Measurements from ENCODE around the gene NIPAL1.
"Not testable (repeated sequence)": the region's sequence is repeated elsewhere in the genome, so short reads cannot be mapped to it uniquely, and the experiment has no call there.

The NIPAL1 gene

DNA sequence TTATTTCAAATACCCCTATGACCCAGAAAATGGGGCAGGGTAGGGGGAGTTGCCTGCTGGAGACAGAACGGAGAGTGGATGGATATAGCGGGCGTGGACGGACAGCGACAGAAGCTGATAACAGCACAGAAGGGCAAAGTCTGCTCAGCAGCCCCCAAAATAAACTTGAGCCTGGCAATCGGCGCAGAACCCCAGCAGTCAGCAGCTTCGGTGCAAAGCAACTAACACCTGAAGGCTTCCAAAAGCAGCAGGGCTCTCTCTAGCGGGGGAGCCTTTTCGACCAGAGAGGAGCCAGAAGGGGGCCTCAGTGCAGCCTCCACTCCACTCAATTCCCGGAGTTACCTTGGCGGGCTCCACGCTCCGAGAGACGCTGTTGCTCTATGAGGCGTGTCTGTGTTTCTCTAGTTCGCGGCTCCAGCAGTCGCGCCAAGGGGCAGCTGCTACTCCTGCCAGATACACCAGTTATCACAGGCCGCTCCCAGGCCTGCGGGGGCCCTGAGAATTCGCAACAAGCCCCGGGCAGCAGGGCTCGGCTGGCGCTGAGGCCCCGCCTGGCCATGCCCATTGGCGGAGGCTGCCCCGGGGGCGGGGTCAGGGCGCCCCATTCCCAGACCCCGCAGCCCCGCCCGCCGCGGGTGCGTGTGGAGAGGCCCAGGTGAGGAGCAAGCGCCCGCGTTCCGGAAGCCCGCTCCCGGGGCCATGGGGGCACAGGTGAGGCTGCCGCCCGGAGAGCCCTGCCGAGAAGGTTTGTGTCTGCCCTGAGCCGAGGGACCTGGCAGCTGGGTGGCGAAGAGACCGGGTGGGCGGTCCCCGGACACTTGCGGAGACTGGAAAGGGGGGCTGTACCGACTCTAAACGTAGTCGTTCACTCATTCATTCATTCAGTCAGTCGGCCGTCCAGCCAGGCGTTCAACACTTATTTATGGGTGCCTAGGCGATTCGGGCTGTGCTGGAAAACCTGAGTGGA, at the start of gene NIPAL1, which contains the start of gene CNGA1:
Gene NIPAL1, plus strand, starts transcription at position 632 of the 967 bp plus-strand sequence. Its CDS starts 68 bp downstream, at position 700.
Gene CNGA1, minus strand, starts transcription at position 541 of the 967 bp plus-strand sequence. CDS start 63,992 bp downstream, outside the sequence.
- in situ Hi-C loops (cut with MboI; ENCODE audit: low sequenced_read_pairs) = no loop called here

DNA sequence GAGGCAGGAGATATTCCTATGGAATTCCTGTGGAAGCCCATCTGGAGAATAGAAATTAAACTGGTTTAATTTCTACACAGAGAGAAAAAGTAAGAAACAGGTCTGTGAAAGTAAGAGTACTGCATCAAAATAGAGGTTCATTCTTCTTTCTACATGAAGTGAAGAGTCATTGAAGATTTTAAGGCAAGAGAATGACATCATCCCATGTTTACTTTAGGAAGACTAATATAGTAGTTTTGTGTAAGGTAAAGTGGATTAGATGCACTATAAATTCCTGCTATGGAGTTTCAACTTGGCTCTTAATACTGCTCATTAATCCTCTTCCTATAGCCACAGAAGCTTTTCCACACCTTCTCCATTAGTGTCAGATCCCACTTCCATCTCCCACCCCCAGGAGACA, 47.7 kb upstream of the NIPAL1 start:
- in situ Hi-C loops (cut with MboI; ENCODE audit: low sequenced_read_pairs) = no loop called here

DNA sequence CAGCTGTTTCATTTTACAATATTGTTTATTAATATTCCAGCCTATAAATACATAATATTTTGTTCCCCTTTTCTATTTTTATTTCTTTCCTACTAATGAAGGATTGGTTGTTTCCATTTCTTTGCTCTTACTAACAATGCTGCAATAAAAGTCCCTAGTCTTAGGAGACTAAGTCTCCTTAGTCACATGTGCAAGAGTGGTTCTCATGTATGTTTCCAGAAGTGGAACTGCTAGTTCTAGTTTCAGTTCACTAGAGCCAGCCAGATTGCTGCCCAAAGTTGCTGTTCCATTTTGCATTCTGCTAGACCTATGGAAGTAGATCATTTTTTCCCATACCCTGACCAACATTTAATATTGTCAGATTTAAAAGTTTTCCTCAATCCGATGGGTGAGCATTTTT, 44.4 kb upstream of the NIPAL1 start:
- in situ Hi-C loops (cut with MboI; ENCODE audit: low sequenced_read_pairs) = no loop called here

DNA sequence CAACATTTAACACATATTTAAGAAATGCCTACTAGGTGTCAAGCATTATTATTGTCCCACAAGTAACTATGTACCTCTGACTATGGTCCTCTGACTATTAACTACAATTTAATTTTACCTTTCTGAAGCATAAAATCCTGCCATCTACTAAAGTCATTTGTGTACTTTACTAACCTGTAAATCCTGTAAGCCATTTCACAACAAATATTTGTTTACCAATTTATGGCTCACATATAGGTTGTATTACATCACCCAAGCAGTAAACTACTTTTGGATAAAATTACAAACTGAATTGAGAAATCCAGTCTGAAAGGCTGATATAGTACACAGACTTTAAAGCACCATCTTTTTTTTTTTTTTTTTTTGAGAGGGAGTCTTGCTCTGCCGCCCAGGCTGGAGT, 43.9 kb upstream of the NIPAL1 start:
- in situ Hi-C loops (cut with MboI; ENCODE audit: low sequenced_read_pairs) = no loop called here

DNA sequence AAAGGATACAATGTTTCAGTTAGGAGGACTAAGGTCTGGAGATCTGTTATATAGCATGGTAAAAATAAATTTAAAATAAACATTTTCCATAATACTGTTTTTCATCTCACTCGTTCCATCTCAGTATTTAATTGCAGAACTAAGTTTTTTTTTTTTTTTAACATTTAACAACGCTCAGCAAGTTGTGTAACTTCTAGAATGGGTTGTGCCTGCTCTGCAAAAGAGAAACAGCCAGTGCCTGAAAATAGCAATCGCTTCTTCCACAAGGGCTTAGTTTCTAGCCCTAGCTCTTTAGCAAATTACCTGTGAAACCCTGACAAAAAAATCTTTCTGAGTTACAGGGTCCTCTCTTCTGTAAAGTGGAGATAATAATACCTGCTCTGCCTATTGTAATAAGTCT, 42.0 kb upstream of the NIPAL1 start:
- in situ Hi-C loops (cut with MboI; ENCODE audit: low sequenced_read_pairs) = no loop called here

DNA sequence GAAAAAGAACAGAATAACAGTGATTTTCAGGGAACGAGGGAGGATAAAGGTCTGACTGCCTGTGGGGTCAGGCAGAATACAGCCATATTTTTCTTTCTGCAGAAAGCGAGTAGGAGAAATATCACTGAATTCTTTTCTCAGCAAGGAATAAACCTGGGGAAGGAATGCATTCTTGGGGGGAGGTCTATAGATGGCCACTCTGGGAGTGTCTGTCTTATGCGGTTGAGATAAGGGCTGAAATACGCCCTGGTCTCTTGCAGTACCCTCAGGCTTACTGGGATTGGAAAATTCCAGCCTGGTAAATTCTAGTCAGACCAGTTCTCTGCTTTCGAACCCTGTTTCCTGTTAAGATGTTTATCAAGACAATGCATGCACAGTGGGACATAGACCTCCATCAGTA, 26.4 kb upstream of the NIPAL1 start:
- in situ Hi-C loops (cut with MboI; ENCODE audit: low sequenced_read_pairs) = no loop called here

DNA sequence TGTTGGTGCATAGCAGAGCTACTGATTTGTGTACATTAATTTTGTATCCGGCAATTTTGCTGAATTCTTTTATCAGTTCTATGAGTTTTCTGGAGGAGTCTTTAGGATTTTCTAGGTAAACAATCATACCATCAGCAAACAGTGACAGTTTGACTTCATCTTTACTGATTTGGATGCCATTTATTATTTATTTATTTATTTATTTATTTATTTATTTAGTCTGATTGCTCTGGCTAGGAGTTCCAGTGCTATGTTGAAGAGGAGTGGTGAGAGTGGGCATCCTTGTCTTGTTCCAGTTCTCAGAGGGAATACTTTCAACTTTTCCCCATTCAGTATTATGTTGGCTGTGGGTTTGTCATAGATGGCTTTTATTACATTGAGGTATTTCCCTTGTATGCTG, 24.1 kb upstream of the NIPAL1 start:
- in situ Hi-C loops (cut with MboI; ENCODE audit: low sequenced_read_pairs) = not testable (repeated sequence)

DNA sequence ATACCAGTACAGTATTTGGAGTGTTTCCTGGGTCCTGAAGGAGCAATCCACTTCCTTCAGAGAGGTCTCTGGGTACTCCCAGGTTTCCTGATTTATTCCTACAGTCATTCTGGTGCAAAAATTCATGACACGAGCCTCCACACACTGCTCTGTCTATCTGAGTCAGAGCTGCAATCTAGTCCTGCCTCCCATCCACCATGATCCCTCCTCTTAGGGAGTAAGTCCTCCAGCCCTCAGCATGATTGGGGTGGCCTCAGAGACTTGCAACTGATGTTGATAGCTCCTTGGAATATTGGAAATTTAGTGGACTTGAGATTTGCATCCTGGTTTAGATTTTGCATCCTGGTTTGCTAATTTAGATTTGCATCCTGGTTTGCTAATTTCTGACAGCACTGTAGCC, 20.6 kb upstream of the NIPAL1 start:
- in situ Hi-C loops (cut with MboI; ENCODE audit: low sequenced_read_pairs) = no loop called here

DNA sequence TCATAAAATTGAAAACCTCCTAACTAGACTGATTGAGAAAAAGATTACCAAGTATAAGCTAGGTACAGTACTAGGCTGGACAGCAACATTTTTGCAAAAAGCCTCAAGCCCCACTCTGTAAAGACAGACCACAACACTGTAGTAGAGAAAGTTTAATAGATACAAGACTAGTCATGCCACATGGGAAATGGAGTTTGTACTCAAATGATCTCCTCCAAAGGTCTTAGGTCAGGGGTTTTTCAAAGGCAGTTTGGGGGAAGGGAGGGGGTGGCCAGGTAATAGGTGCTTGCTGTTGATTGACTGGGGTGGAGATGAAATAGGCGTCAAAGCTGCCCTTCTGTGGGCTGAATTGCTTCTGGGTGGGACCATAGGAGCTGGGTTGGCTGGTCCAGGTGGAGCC, 14.3 kb upstream of the NIPAL1 start:
- in situ Hi-C loops (cut with MboI; ENCODE audit: low sequenced_read_pairs) = no loop called here

DNA sequence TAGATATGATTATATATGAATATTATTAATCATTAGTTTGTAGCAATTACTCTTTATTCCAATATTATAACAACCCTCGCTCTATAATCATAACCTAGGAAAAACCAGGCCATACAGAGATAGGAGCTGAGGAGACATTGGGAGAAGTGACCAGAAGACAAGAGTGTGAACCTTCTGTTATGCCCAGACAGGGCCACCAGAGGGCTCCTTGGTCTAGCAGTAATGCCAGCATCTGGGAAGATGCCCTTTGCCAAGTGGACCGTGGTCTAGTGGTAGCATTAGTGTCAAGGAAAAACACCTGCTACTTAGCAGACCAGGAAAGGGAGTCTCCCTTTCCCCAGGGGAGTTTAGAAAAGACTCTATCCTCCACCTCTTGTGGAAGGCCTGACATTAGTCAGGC, 13.0 kb upstream of the NIPAL1 start:
- in situ Hi-C loops (cut with MboI; ENCODE audit: low sequenced_read_pairs) = not testable (repeated sequence)

DNA sequence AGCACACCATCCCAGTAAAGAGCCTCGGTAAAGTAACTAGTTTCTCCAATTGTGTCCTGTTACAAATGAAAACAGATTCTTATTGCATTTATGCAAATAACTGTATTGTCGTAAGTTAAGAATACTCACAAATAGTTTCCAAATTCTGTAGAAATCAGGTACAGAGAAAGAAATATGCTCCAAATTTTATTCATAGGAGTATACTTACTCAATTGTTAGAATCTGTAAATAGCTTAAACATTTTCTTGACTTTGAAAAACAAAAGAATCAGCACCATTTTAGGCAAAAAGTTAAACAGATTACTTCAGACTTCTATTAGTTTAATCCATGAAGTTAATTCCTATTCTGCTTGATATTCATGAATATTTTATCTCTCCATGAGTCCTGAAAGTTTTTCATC, 10.8 kb upstream of the NIPAL1 start:
- in situ Hi-C loops (cut with MboI; ENCODE audit: low sequenced_read_pairs) = no loop called here

DNA sequence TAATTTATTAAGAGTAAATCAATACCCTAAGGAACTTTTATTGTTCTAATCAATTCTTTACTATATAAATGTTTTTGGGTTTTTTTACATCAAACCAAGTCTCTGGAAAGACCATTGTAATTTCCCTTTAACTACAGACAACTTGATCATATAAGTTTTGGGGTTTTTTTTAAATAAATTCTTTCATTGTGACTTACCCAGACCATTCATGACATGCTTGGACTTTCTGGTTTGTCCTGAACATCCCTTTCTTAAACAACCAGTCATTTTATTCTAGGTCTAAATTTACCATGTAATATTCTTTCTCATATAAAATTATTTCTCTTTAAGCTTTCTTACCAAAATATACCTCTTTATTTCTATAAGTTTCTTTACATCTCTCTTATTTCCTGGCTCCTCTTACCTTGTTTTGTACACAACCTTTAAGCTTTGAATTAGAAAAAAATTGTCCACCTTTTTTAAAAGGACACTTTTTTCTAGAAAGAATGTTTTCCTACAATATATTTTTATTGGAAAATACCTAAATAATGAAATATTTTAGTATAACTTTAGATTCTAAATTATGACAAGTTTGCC, 8.5 kb upstream of the NIPAL1 start:
- in situ Hi-C loops (cut with MboI; ENCODE audit: low sequenced_read_pairs) = no loop called here

DNA sequence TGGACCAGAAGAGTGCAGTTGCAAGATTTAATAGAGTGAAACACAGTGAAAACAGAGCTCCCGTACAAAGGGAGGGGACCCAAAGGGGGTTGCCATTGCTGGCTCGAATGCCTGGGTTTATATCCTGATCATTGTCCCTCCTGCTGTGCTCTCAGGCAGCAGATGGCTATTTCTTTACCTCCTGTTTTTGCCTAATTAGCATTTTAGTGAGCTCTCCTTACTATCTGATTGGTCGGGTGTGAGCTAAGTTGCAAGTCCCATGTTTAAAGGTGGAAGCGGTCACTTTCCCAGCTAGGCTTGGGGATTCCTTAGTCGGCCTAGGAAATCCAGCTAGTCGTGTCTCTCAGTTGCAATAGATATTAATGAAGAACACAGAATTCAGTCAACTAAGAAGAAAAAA, 5.7 kb upstream of the NIPAL1 start:
- in situ Hi-C loops (cut with MboI; ENCODE audit: low sequenced_read_pairs) = not testable (repeated sequence)

DNA sequence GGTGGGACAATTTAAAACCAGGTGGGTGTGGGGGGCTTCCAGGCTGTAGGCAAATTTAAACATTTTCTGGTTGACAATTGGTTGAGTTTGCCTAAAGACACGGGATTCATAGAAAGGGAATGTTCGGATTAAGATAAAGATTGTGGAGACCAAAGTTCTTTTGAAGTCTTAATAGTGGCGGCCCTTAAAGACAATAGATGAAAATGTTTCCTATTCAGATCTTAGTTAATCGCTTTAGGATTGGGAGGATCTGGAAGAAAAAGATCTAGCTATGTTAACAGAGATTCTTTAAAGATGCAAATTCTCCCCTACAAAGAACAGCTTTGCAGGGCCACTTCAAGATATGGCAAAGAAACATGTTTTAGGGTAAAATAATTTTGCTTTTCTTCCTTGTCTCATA, 4.8 kb upstream of the NIPAL1 start:
- in situ Hi-C loops (cut with MboI; ENCODE audit: low sequenced_read_pairs) = no loop called here

DNA sequence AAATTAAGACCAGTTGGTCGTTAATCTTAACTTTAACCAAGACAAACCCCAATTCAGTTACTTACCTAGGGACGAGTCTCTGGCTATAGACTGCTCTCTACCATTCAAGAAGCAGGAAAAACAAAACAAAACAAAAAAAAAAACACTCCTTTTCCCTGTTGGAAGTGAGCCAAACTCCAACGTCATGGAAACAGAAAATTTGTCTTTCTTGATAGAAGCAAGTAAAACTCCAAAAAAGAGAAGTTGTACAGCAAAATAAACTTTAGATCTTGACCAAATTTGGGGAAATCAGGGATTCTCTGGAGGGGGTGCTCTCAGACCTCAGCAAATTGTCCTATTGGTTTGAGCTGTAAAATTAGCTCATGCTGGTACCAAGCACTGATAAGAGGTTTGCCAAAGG, 3.7 kb upstream of the NIPAL1 start:
- in situ Hi-C loops (cut with MboI; ENCODE audit: low sequenced_read_pairs) = no loop called here

DNA sequence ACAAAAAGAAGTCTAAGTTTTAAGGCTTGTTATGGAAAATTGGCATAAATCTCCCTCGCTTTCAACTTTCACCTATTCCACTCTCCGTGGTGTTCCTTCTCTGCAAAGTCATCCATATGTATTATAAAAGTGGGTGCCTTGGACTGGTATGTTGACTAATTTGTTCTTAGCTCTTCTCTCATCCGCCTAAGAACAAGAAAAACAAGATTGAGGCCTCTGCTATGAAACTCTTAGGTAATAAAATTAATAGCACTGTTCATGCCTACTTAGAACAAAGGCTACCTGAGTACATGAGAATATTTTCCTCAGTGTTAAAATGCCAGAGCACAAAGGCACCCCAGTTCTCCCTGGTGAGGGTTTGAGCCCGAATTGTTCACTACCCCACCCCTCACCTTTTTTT, 1.4 kb upstream of the NIPAL1 start:
- in situ Hi-C loops (cut with MboI; ENCODE audit: low sequenced_read_pairs) = no loop called here

DNA sequence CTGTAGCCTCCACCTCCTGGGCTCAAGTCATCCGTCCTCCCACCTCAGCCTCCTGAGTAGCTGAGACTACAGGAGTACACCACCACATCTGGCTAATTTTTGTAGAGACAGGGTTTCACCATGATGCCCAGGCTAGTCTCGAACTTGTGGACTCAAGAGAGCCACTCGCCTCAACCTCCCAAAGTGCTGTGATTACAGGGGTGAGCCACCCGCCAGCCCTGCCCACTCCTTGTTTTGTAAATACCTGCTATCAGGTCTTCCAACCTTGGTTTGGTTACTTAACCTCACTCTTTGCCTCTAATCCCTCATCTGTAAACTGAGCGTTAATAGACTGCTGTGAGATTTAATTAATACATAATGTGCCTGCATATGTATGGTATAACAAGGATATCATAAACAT, 894 bp upstream of the NIPAL1 start:
- in situ Hi-C loops (cut with MboI; ENCODE audit: low sequenced_read_pairs) = no loop called here

DNA sequence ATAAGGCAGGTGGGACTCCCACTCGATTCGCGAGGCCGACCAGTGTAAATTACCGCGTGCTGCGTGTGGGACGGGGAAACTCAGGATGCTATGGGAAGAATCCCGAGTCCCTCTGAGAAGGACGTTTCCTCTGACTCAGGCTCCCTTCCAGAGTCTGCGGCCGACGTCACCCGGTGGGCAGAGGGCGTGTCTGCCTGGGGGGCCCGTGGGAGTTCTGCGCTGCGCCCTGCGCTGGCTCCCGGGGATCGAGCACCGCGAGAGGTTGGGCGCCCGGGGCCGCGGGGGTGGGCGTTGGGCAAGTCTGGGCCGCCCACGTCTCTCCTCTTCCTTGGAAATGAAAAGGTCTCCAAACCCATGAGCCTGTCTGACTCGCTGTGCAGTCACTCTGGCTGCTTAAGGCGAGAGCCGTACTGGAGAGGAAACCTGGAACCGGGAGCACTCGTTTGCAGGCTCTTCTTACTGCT, 568 bp downstream of the NIPAL1 start:
- in situ Hi-C loops (cut with MboI; ENCODE audit: low sequenced_read_pairs) = no loop called here

DNA sequence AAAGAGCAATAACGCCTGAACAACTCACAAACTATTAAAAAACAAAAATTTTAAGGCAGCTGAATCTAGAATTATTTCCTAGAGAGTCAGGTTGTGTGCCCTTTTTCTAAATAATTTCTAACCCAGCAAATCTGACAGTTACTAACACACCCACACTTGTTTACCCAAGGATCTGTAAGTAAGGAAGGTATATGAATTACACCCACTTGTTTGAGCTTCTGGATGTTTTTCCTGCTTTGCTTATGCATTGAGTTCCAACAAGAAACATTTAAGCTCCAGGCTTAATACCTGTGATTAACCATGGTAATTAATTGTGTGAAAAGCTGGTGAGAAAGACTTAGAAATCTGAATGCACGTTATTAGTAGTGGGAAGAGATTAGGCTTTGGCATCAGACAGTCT, 1.5 kb downstream of the NIPAL1 start:
- in situ Hi-C loops (cut with MboI; ENCODE audit: low sequenced_read_pairs) = no loop called here

DNA sequence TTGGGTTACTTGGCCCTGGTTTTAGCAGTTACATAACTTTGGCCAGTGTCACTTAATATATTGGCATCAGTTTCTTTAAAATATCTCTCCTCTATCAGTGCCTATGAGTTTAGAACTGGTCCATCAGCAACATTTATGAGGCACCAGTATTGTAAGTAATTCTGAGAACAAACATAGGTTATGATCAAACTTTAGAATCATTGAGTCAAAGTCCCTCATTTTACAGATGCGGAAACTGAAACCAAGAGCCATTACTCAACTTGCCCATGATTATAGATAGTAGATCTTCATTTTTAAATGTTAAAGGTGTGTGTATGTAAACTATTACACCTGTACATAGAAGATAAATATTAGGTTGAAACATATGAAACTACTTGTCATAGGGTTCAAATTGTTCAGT, 4.5 kb downstream of the NIPAL1 start:
- in situ Hi-C loops (cut with MboI; ENCODE audit: low sequenced_read_pairs) = no loop called here

DNA sequence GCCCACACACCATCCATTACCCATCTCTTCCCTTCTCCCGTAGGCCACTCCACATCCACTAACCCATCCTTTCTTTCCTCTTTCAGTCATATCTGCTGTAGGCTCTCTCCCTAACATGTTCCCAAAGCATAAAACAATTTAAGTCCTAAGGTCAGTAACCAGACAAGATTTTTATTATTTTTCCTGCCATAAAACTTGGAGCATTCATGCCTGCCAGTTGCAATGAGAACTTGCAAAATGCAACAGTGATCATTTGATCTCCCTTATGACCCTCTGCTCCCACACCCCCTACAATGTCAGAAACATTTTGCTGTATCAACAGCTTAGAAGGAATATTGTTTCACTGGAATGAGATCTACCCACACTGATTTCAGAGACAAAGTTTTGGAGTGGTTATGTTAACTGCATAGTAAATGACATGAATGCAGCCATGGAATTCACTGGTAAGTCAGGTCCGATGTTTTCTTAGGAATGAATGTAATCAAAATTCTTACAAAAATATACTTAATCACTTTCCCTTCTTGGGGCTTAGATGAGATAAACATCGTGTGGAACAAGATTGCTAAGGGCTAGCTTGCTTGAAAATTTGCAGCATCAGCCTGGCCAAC, 5.7 kb downstream of the NIPAL1 start:
- in situ Hi-C loops (cut with MboI; ENCODE audit: low sequenced_read_pairs) = no loop called here

DNA sequence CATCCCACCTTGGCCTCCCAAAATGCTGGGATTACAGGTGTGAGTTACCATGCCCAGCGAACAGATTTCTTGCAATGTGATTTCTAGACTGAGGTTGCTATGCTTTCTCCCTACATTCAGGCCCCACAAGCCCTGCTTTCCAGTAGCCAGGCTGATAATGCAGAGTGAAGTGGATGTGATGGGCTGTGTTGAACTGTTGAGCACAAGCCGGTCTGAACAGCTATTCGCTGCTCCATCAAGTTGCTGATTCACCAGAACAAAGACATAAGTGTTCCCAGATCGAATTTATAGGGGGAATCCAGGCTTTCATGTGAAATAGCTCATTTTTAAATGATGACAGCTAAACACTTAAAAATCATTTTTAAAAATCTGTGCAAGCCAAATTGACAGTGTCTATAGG, 8.0 kb downstream of the NIPAL1 start:
- in situ Hi-C loops (cut with MboI; ENCODE audit: low sequenced_read_pairs) = no loop called here
